WI38 (cell line): Measurements from ENCODE around the gene CD96.

ENCODE experiments used
- H3K4me3 ChIP-seq: 2 replicates; pipeline ENCODE4 v1.5.1; 2011; ENCODE audit warnings: low read depth, mild to moderate bottlenecking, control low read depth, low read length
- CTCF ChIP-seq: IDR thresholded peaks from 2 replicates; pipeline ENCODE4 v1.5.1; 2012; ENCODE audit warnings: low read depth, mild to moderate bottlenecking, control low read depth, low read length

The CD96 gene

GRCh38 chr3:111594205-111594604 lies 52.2 kb downstream of the CD96 start:
- no peak overlapping the region for H3K4me3 ChIP-seq
- no peak for TF ChIP-seq CTCF

- TF ChIP-seq CTCF: no peak
Measured at GRCh38 chr3:111594781-111595180, 52.8 kb downstream of the CD96 start.

GRCh38 chr3:111595232-111595631 lies 53.2 kb downstream of the CD96 start, which contains the start of gene ZBED2:
Gene ZBED2 (minus strand): TSS chr3:111595346. CDS start chr3:111594201, 1,145 bp downstream.
- no peak within 1 kb of the TSS for H3K4me3 ChIP-seq
- no peak for TF ChIP-seq CTCF

More at GRCh38 chr3:111594781-111595180, 52.8 kb downstream of the CD96 start:
- no peak overlapping the region for H3K4me3 ChIP-seq

DNA sequence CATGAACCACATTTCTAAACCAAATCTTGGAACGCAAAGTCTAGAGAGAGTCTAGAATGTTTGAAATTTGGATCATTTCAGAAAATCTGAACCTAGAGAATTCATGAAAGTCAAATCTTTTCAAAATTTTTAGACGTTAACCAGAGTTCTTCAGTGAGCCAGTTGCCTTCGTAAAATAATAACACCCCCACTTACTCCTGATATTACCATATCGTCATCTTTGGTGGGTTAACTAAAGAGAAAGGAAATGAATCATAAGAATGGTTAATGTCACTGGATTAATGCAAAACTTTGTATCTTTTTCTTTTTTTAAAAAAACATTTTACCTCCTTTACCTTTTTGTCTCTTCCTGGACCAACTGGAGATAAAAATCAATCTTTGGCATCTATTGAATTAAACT lies 54.3 kb downstream of the CD96 start:
- no peak overlapping the region for H3K4me3 ChIP-seq
- TF ChIP-seq CTCF: no peak

DNA sequence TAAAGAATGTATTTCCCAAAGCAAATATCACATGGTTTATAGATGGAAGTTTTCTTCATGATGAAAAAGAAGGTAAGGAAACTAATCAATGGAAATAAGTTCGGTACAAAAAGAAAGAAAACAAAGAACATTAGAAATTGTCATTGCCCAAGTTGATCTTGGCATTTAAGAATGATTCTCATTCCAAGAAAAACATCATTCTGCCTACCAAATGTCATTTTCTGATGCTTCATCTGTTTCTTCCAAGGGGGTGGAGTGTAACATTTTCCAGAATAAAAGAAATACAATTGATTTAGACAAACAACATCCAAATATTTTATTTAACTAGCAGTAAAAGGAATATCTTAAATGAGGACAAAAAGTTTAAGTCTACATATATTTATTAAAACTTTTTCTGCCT lies 56.1 kb downstream of the CD96 start:
- no peak overlapping the region for H3K4me3 ChIP-seq

GRCh38 chr3:111598552-111598951 lies 56.6 kb downstream of the CD96 start:
- no peak for TF ChIP-seq CTCF
- no peak overlapping the region for H3K4me3 ChIP-seq

More for the DNA sequence above, 56.1 kb downstream of the CD96 start:
- TF ChIP-seq CTCF: no peak

GRCh38 chr3:111601810-111602209 lies 59.8 kb downstream of the CD96 start:
- H3K4me3 ChIP-seq: no peak overlapping the region
- no peak for TF ChIP-seq CTCF
